Measurements from ENCODE around the gene ZNF792. TPM values are rescaled to one million over a fixed set of nuclear protein-coding genes. Genes with fewer than 3 reads are reported as not detected.

ZNF792 gene
- total and polyA plus RNA-seq, 2 of the 8 experiments (the other 6 are each of a cell fraction or from before 2014, with no cell fraction given), result 2.5 to 7.2 TPM

GRCh38 chr19:34953092-34953491 is 10.9 kb downstream of the ZNF792 start:
- Histone ChIP-seq H3K14ac (ENCODE audit: insufficient read length) (no peak overlapping the region), H2BK20ac (ENCODE audit: low read length) (no peak overlapping the region), H3K9ac (replicated peaks in 1 of 4; ENCODE audit: extremely low read depth in 1 of 4, low read depth in 3 of 4, low read length in 3 of 4) (no peak overlapping the region), H3K23me2 (ENCODE audit: low read depth, low read length) (no peaks in the 10 kb centered on the region), H4K91ac (replicated peaks; ENCODE audit: insufficient read length, low read length) (no peak overlapping the region), H3K79me1 (ENCODE audit: low read depth, low read length) (no peaks in the 10 kb centered on the region), H3K79me2 (ENCODE audit: control insufficient read depth in 1 of 2, insufficient read depth in 2 of 2, low read length in 2 of 2) (no peaks in the 10 kb centered on the region), H2BK15ac (ENCODE audit: low read length) (no peak overlapping the region), H2BK5ac (ENCODE audit: low read depth, low read length) (no peak overlapping the region), H4K5ac (ENCODE audit: insufficient read length, low read depth, low read length) (no peak overlapping the region), H3K23ac (ENCODE audit: insufficient read length) (no peak overlapping the region), H3K27me3 (replicated peaks in 1 of 4; ENCODE audit: control insufficient read depth in 3 of 4, extremely low read depth in 1 of 4, insufficient read depth in 3 of 4, low read length in 3 of 4) (no peaks in the 10 kb centered on the region), H3K4me1 (replicated peaks in 1 of 4; ENCODE audit: control insufficient read depth in 3 of 4, insufficient read depth in 4 of 4, low read length in 3 of 4) (no peaks in the 10 kb centered on the region), H3K4me2 (ENCODE audit: insufficient read depth in 1 of 2, low read depth in 2 of 2, low read length in 2 of 2) (no peak overlapping the region), H3K56ac (replicated peaks; ENCODE audit: insufficient read length, low read depth, low read length) (no peak overlapping the region), H3K4ac (replicated peaks; ENCODE audit: insufficient read length, low read depth, low read length) (no peak overlapping the region), H3K18ac (ENCODE audit: extremely low read depth, low read length) (no peak overlapping the region), H2AK5ac (ENCODE audit: low read depth, low read length) (no peak overlapping the region), H4K20me1 (replicated peaks in 1 of 2; ENCODE audit: control insufficient read depth in 1 of 2, insufficient read depth in 2 of 2, low read length in 2 of 2) (no peaks in the 10 kb centered on the region), H3K4me3 (ENCODE audit: extremely low read depth in 1 of 4, insufficient read depth in 2 of 4, low read depth in 3 of 4, low read length in 4 of 4) (no peak overlapping the region), H3K27ac (ENCODE audit: low read depth, low read length) (no peak overlapping the region), H2BK120ac (replicated peaks; ENCODE audit: low read depth, low read length) (no peak overlapping the region), H3K36me3 (ENCODE audit: control insufficient read depth in 2 of 4, insufficient read depth in 4 of 4, low read length in 3 of 4) (peaks cover 5 to 15% (median 10%) of the 10 kb centered on the region in 4 experiments; a peak in 6 of 8 replicates), H4K8ac (ENCODE audit: extremely low read depth, insufficient read depth, low read length) (no peak overlapping the region), H2AFZ (ENCODE audit: low read length) (no peak overlapping the region), H2BK12ac (ENCODE audit: low read depth, low read length) (no peak overlapping the region), H3K9me3 (ENCODE audit: insufficient read depth in 2 of 2, low read depth in 1 of 2, low read length in 1 of 2) (peaks cover 22 to 27% of the 10 kb centered on the region in 2 experiments)
- CTCF ChIA-PET (ENCODE audit: partially characterized antibody), result interaction anchor here (1.1 to 1.2 kb wide), 2 partner anchors 20 to 114 kb away, joined by 3 read pairs; no protein-coding TSS in a partner anchor
- DNase-seq (ENCODE audit: low read depth in 1 of 2, low spot score in 2 of 2), result no peak
- FAIRE-seq, result no peak
- POLR2A ChIA-PET (ENCODE audit: partially characterized antibody), result interaction anchor here (1.6 kb wide), 1 partner anchor 26 kb away, joined by 4 read pairs; the partner anchor contains the start of gene ZNF30
- TF ChIP-seq SAP30 (IDR thresholded peaks at IDR 0.05; ENCODE audit: insufficient read depth, insufficient replicate concordance, low read length) (no peak), HDAC6 (IDR thresholded peaks at IDR 0.05; ENCODE audit: low read depth, low read length) (no peak), MAFK (IDR thresholded peaks at IDR 0.05; ENCODE audit: low read depth, low read length) (no peak), RFX5 (IDR thresholded peaks at IDR 0.05; ENCODE audit: borderline replicate concordance, low read depth, low read length) (no peak), CREB1 (IDR thresholded peaks at IDR 0.05) (no peak), PHF8 (conservative IDR thresholded peaks at IDR 0.05; ENCODE audit: low read depth, low read length) (no peak), SUZ12 (IDR thresholded peaks at IDR 0.05; ENCODE audit: low read length) (no peak), JUN (IDR thresholded peaks at IDR 0.05; ENCODE audit: low read depth, low read length) (no peak)

Data from H1 (cell line).